Measurements from ENCODE around the gene DENND5B.

The DENND5B gene

DNA sequence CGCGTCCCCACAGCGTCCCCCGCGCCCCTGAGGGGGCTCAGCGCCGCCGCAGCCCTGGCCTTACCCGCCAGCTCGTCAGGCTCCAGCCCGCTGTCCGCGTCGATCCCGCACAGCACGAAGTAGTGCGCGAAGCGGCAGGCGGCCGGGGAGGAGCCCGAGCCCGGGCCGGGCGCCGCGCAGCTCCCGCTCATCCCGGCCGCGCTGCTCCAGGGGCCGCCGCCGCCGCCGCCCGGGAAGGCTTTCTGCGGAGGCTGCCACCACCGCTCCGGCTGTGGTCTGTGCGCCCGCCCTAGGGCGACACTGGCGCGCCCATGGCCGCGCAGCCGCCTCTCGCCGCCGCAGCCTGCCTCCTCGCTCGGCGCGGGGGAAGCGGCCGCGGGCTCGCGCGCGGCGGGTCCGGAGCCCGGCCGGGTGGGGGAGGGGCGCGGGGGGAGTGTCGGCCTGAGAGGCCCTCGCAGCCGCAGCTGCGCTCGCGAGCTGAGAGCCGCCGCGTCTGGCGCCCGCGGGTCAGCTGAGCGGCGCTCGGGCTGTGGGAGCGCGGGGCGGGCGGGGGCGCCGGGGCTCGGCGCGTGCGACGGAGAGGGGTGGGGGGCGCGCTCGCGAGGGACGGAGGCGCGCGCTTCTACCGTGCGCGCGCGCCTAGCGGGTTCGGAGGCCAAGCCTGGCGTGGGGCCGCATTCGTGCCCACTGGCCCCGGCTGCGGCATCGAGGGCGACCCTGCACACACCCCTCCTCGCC, at the start of gene DENND5B:
Gene DENND5B, minus strand, starts transcription at position 495 of the 738 bp plus-strand sequence. Its CDS starts 304 bp downstream, at position 191.
- Histone ChIP-seq H3K9ac (ENCODE audit: low read length) (peak within 1 kb of the TSS; percentile 83), H3K36me3 (ENCODE audit: control insufficient read depth, insufficient read depth, low read length) (no peaks in the 10 kb centered on the region), H3K27me3 (ENCODE audit: control insufficient read depth, insufficient read depth, low read length) (no peaks in the 10 kb centered on the region), H3K4me3 (ENCODE audit: low read length) (peak within 1 kb of the TSS; percentile 91), H3K4me1 (ENCODE audit: control insufficient read depth, insufficient read depth, low read length) (no peaks in the 10 kb centered on the region), H3K27ac (ENCODE audit: low read depth, low read length) (peak within 1 kb of the TSS; percentile 92)

DNA sequence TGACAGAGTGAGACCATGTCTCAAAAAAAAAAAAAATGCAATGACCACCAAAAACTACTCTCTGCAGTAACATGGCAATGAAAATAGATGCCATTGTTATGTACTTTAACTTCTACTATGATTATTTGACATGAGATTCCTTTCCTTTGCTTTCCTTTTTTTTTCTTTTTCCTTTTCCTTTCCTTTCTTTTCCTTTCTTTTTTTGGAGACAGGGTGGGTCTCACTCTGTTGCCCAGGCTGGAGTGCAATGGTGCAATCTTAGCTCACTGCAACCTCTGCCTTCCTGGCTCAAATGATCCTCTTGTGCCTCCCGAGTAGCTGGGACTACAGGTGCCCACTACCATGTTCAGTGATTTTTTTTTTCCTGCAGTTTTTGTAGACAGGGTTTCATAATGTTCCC, 43.7 kb upstream of the DENND5B start:
- H3K27me3 ChIP-seq (ENCODE audit: control insufficient read depth, insufficient read depth, low read length): no peaks in the 10 kb centered on the region
- H3K36me3 ChIP-seq (ENCODE audit: control insufficient read depth, insufficient read depth, low read length): no peaks in the 10 kb centered on the region
- H3K4me3 ChIP-seq (ENCODE audit: low read length): no peak overlapping the region
- peaks cover 4% of the 10 kb centered on the region for H3K4me1 ChIP-seq (ENCODE audit: control insufficient read depth, insufficient read depth, low read length)
- no peak overlapping the region for H3K27ac ChIP-seq (ENCODE audit: low read depth, low read length)
- no peak overlapping the region for H3K9ac ChIP-seq (ENCODE audit: low read length)

DNA sequence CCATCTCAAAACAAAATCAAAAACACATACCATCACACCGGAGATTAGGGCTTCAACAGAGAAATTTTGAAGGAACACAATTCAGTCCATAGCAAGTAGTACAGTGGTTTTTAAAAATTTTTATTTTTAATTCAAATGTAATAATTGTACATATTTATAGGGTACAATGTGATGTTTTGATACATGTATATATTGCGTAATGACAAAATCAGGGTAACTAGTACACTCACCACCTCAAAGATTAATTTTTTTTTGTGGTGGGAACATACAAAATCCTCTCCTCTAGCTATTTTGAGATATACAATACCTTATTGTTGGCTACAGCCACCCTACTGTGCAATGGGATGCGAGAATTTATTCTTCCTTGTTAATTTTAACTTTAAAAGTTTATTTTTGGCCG, 42.5 kb upstream of the DENND5B start:
- Histone ChIP-seq H3K36me3 (ENCODE audit: control insufficient read depth, insufficient read depth, low read length) (no peaks in the 10 kb centered on the region), H3K27ac (ENCODE audit: low read depth, low read length) (no peak overlapping the region), H3K4me3 (ENCODE audit: low read length) (no peak overlapping the region), H3K27me3 (ENCODE audit: control insufficient read depth, insufficient read depth, low read length) (no peaks in the 10 kb centered on the region), H3K9ac (ENCODE audit: low read length) (no peak overlapping the region), H3K4me1 (ENCODE audit: control insufficient read depth, insufficient read depth, low read length) (peaks cover 6% of the 10 kb centered on the region)

GRCh38 chr12:31631809-31632208, 40.9 kb upstream of the DENND5B start:
- Histone ChIP-seq H3K4me1 (ENCODE audit: control insufficient read depth, insufficient read depth, low read length) (peaks cover 6% of the 10 kb centered on the region), H3K27me3 (ENCODE audit: control insufficient read depth, insufficient read depth, low read length) (no peaks in the 10 kb centered on the region), H3K36me3 (ENCODE audit: control insufficient read depth, insufficient read depth, low read length) (no peaks in the 10 kb centered on the region), H3K27ac (ENCODE audit: low read depth, low read length) (no peak overlapping the region), H3K9ac (ENCODE audit: low read length) (no peak overlapping the region), H3K4me3 (ENCODE audit: low read length) (no peak overlapping the region)

DNA sequence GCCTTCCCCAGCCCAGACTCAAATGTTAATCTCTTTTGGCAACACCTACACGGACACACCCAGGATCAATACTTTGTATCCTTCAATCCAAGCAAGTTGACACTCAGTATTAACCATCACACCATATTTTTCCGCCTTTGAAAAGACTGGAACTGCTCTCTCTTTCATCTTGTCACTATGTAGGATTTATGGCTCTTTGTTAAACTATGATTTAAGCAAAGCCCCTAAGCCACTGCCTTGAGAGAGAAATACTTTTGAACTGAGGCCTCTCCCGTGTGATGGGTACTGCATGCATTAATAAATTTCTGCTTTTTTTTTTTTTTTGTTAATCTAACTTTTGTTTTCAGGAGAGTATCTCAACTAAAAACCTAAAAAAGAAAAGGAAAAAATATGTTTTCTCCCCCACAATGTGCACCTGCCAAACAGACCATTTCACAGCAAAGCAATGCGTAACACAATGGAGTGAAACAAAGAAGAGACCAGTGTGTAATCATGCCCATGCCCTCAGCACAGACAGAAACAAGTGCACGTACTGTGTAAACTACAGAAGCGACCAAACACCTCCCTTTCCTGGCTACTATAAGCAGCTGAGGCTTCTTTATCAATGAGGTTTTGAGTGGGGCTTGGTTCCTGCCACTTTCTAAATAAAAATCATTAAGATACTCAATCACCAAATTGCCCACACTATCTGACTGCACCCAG, 40.2 kb upstream of the DENND5B start:
- no peak overlapping the region for H3K27ac ChIP-seq (ENCODE audit: low read depth, low read length)
- H3K4me1 ChIP-seq (ENCODE audit: control insufficient read depth, insufficient read depth, low read length): peaks cover 6% of the 10 kb centered on the region
- H3K4me3 ChIP-seq (ENCODE audit: low read length): no peak overlapping the region
- H3K9ac ChIP-seq (ENCODE audit: low read length): no peak overlapping the region
- no peaks in the 10 kb centered on the region for H3K27me3 ChIP-seq (ENCODE audit: control insufficient read depth, insufficient read depth, low read length)
- H3K36me3 ChIP-seq (ENCODE audit: control insufficient read depth, insufficient read depth, low read length): no peaks in the 10 kb centered on the region

DNA sequence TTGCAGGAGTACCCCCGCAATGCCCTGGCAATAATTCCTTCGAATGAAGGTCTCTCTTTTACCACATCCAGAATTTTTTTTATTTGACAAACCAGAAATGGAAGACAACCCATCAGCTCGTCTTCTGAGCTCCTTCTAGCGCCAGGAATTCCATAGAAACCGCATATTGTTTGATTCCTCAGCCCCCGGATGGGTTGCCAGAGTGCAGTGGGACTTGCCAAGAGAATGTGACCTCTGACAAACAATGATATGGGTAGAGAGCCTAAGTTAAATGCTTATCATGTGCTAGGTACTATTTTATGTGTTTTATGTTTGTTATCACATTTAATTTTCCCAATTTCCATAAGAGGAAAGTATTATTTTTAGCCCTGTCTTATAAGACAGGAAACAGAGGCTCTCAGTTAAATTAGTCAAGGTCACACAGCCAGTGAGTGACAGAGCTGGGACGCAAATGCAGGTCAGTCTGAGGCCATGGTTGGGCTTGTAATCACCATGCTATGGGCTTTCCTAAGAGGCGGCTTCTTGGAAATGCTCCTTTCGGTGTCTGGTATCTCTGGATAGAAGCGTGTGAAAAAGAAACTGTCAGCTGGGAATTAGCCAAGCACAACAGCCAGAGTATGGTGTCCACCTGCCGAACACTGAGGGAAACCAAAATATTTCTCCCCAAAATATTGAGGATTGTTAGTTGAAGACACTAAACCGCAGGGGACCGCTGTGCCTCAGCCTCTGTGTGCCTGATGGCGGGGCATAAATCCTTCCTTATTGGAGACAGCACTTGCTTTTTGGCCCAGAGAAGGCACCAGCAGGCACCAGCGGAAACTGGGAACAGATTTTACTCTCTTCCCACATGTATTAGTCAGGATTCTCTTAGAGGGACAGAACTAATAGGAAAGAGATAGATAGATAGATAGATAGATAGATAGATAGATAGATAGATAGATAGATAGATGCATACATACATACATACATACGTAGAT, 39.1 kb upstream of the DENND5B start:
- no peak overlapping the region for H3K27ac ChIP-seq (ENCODE audit: low read depth, low read length)
- H3K36me3 ChIP-seq (ENCODE audit: control insufficient read depth, insufficient read depth, low read length): no peaks in the 10 kb centered on the region
- H3K27me3 ChIP-seq (ENCODE audit: control insufficient read depth, insufficient read depth, low read length): no peaks in the 10 kb centered on the region
- H3K4me1 ChIP-seq (ENCODE audit: control insufficient read depth, insufficient read depth, low read length): peaks cover 6% of the 10 kb centered on the region
- no peak overlapping the region for H3K9ac ChIP-seq (ENCODE audit: low read length)
- H3K4me3 ChIP-seq (ENCODE audit: low read length): peak overlapping the region; percentile 6

DNA sequence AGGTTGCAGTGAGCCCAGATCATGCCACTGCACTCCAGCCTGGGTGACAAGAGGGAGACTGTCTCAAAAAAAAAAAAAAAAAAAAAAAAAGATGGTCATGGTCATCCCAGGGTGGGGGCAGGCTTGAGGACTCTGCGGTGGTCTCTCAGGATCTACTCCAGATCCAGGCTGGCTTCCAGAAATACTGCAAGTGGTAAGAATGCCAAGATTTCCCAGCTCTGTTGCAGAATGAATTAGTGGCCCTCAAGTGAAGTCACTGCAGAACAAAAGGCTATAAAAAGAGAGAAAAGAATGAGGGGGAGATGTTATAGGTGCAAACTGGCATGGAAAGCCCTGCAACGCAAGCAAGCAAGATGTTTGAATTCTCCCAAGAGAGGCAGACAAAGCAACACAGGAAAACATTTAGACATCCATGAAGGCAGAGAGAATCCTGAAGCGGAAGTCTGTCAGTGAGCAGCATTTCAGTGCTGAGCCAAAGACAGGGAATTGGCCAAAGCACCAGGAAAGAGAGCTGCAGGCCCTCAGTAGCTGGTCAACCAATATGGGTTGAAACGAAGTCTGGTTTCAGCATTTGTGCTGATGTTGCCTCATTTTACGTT, 36.6 kb upstream of the DENND5B start:
- Histone ChIP-seq H3K4me3 (ENCODE audit: low read length) (no peak overlapping the region), H3K9ac (ENCODE audit: low read length) (no peak overlapping the region), H3K27ac (ENCODE audit: low read depth, low read length) (no peak overlapping the region), H3K4me1 (ENCODE audit: control insufficient read depth, insufficient read depth, low read length) (peaks cover 6% of the 10 kb centered on the region), H3K27me3 (ENCODE audit: control insufficient read depth, insufficient read depth, low read length) (no peaks in the 10 kb centered on the region), H3K36me3 (ENCODE audit: control insufficient read depth, insufficient read depth, low read length) (no peaks in the 10 kb centered on the region)

DNA sequence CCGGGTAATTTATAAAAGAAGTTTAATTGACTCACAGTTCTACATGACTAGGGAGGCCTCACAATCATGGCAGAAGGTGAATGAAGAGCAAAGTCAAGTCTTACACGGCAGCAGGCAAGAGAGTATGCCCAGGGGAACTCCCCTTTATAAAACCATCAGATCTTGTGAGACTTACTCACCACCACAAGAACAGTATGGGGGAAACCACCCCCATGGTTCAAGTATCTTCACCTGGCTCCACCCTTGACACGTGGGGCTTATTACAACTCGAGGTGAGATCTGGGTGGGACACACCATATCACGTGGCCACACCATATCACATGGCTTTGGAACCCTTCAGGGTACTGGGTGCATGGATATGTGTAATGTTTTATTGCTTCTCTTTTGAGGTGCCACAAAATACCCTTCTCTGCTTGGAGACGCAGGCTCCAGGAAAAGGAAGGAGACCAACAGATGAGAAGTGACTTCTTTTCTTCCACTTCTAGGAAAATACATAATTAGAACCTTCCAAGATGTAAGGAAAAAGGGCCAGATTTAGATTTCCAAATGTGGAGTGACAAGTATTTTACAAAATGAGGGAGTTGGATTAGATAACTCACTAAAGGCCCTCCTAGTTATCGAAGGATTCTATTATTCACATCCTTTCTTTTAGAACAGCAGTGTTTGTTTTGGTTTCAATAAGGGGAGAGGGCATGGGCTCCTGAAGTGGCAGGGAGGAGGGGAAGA, 35.5 kb upstream of the DENND5B start:
- H3K4me3 ChIP-seq (ENCODE audit: low read length): no peak overlapping the region
- peaks cover 6% of the 10 kb centered on the region for H3K4me1 ChIP-seq (ENCODE audit: control insufficient read depth, insufficient read depth, low read length)
- no peak overlapping the region for H3K9ac ChIP-seq (ENCODE audit: low read length)
- H3K36me3 ChIP-seq (ENCODE audit: control insufficient read depth, insufficient read depth, low read length): no peaks in the 10 kb centered on the region
- H3K27ac ChIP-seq (ENCODE audit: low read depth, low read length): no peak overlapping the region
- H3K27me3 ChIP-seq (ENCODE audit: control insufficient read depth, insufficient read depth, low read length): no peaks in the 10 kb centered on the region

DNA sequence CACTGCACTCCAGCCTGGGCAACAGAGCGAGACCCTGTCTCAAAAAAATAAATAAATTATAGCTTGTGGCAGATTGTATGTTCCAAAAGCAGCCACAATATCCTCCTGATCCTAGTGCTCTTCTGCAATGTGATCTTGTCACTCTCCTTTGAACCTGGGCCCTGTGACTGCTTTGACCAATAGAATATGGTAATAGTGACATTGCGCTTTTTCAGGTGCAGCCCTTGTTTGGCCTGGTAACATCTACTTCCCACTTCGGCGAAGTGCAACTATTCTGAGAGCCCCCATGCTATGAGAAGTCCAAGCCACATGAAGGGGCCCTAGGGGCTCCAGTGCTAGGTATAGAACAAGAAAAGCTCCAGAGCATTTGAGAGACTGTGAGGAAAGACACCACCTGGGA, 31.1 kb upstream of the DENND5B start:
- no peak overlapping the region for H3K4me3 ChIP-seq (ENCODE audit: low read length)
- no peaks in the 10 kb centered on the region for H3K27me3 ChIP-seq (ENCODE audit: control insufficient read depth, insufficient read depth, low read length)
- H3K9ac ChIP-seq (ENCODE audit: low read length): no peak overlapping the region
- H3K27ac ChIP-seq (ENCODE audit: low read depth, low read length): no peak overlapping the region
- H3K4me1 ChIP-seq (ENCODE audit: control insufficient read depth, insufficient read depth, low read length): no peaks in the 10 kb centered on the region
- no peaks in the 10 kb centered on the region for H3K36me3 ChIP-seq (ENCODE audit: control insufficient read depth, insufficient read depth, low read length)

- no peaks in the 10 kb centered on the region for H3K36me3 ChIP-seq (ENCODE audit: control insufficient read depth, insufficient read depth, low read length)
- H3K27ac ChIP-seq (ENCODE audit: low read depth, low read length): no peak overlapping the region
- no peak overlapping the region for H3K9ac ChIP-seq (ENCODE audit: low read length)
- H3K4me3 ChIP-seq (ENCODE audit: low read length): no peak overlapping the region
- no peaks in the 10 kb centered on the region for H3K27me3 ChIP-seq (ENCODE audit: control insufficient read depth, insufficient read depth, low read length)
- H3K4me1 ChIP-seq (ENCODE audit: control insufficient read depth, insufficient read depth, low read length): no peaks in the 10 kb centered on the region
Observed at GRCh38 chr12:31620311-31620710, 29.4 kb upstream of the DENND5B start.

GRCh38 chr12:31618228-31619025, 27.5 kb upstream of the DENND5B start:
- H3K9ac ChIP-seq (ENCODE audit: low read length): no peak overlapping the region
- no peak overlapping the region for H3K27ac ChIP-seq (ENCODE audit: low read depth, low read length)
- no peaks in the 10 kb centered on the region for H3K27me3 ChIP-seq (ENCODE audit: control insufficient read depth, insufficient read depth, low read length)
- no peak overlapping the region for H3K4me3 ChIP-seq (ENCODE audit: low read length)
- no peaks in the 10 kb centered on the region for H3K36me3 ChIP-seq (ENCODE audit: control insufficient read depth, insufficient read depth, low read length)
- H3K4me1 ChIP-seq (ENCODE audit: control insufficient read depth, insufficient read depth, low read length): no peaks in the 10 kb centered on the region

Measured in rectal smooth muscle tissue (tissue), 1 donor.